Hair follicular keratinocyte (primary cell): Measurements from ENCODE around the gene STAMBPL1. TPM values are rescaled to one million over a fixed set of nuclear protein-coding genes. Genes with fewer than 3 reads are reported as not detected.

Experiments
- total RNA-seq: library from RNA; depleted of rRNA; stranded (reverse); fragments of >200 nt; gene quantifications from 2 replicates; pipeline ENCODE4 v1.2.3, GENCODE V29; 2015

The STAMBPL1 gene
- 4.9 and 5.2 TPM in 2 replicates for total RNA-seq

DNA sequence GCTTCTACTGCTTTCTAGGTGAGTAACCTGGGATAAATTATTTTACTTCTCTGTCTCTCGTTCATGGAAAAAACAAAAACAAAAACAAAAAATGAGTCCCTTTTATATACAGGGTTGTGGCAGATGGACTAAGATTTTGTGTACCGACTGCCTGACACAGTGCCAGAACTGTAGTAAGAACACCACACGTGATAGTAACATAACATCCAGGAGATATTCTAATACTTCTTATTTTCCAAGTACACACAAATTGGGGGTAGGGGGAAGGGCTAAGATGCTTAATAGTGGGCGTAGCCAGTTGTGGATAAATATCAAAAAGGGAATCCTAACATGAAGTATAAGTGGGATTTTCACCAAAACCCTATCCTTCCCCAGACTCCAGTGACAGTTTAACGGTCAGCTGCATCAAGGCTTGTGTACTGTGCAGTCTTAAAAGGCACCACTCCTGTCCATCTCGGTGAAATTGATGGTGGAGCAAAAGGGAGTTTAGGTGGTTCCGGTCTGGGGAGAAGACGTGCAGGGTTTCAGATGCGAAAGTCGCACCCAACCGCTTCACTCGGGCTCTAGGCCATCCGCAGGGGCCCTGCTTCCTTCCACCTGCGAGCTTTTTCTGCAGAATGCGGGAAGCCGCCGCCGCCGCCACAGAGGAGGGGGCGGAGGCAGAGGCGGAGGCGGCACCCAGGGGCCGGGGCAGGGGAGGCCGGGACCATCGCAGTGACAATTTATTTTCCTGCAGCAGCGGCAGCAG, at the start of gene STAMBPL1:
STAMBPL1 (plus strand) TSS at position 712 of the 748 bp plus-strand sequence. CDS start 21,464 bp downstream, outside the sequence.

GRCh38 chr10:88851706-88852105, 28.3 kb upstream of the STAMBPL1 start, which contains the start of gene ANKRD22:
Gene ANKRD22, minus strand, starts transcription at chr10:88851844. Its CDS starts 237 bp downstream, at chr10:88851607.

DNA sequence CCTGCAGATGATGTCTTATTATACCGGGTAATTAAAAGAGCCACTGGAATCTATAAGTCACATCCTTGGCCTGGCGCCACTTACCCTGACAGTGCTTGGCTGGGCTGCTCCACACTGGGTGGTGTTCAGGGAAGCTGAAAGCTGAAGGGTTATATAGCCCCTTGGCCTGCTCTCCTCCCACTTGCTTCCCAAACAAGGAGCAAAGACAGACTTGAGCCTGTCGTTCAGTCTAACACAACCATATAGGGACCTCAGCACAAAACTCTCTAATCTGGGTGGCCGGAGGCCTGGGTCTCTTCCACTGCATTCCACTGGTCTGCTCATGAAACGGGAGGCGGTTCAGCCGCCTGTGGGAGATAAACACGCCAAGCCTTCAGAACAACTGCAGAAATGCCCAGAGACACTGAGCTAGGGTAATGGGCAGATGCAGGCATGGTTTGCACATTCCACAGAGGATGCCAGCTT, 72.6 kb downstream of the STAMBPL1 start, which contains the start of gene ACTA2:
ACTA2 (minus strand) TSS at position 127 of the 465 bp plus-strand sequence. CDS start 3,843 bp downstream, outside the sequence.

Other genes with a start within 250 kb of the STAMBPL1 start
- gene LIPF, start 215.8 kb upstream of the STAMBPL1 start, total RNA-seq, result not detected in 2 replicates
- gene LIPK, start 174.0 kb upstream of the STAMBPL1 start, total RNA-seq, result not detected in 2 replicates
- gene LIPN, start 120.2 kb upstream of the STAMBPL1 start, total RNA-seq, result not detected in 2 replicates
- not detected in 2 replicates for gene LIPM, start 77.5 kb upstream of the STAMBPL1 start, total RNA-seq
- gene ANKRD22, start 28.4 kb upstream of the STAMBPL1 start, total RNA-seq, result 0.31 and 0.42 TPM in 2 replicates
- gene ACTA2, start 72.5 kb downstream of the STAMBPL1 start, total RNA-seq, result 19.4 and 22.3 TPM in 2 replicates
- gene FAS, start 110.6 kb downstream of the STAMBPL1 start, total RNA-seq, result 24.7 and 25.5 TPM in 2 replicates